GM12878 (cell line): ENCODE results near the gene ETV6. TPM values are rescaled to one million over a fixed set of nuclear protein-coding genes. Genes with fewer than 3 reads are reported as not detected.

ENCODE experiments used
- ATF2 ChIP-seq: IDR thresholded peaks from 2 replicates; pipeline ENCODE4 v1.6.1; 2012; ENCODE audit warnings: low read length, inconsistent platforms
- BCLAF1 ChIP-seq: fragments of 450-650 bp; IDR thresholded peaks from 2 replicates; pipeline ENCODE4 v1.6.1; 2017; ENCODE audit warnings: antibody characterized with exemption, mild to moderate bottlenecking, moderate library complexity
- CBFB ChIP-seq: IDR thresholded peaks from 2 replicates; pipeline ENCODE4 v1.6.1; 2016; ENCODE audit warnings: antibody characterized with exemption, low read depth
- E4F1 ChIP-seq: fragments of 450-650 bp; IDR thresholded peaks from 2 replicates; pipeline ENCODE4 v1.6.1; 2018; ENCODE audit warnings: borderline replicate concordance, mild to moderate bottlenecking; ENCODE audit not compliant: partially characterized antibody
- EP300 ChIP-seq, 2 experiments: fragments of 150-350 bp in 1 of 2; IDR thresholded peaks; 2 replicates each; pipeline ENCODE4 v1.6.1; 2011 to 2012; ENCODE audit warnings: low read depth in 2 of 2, low read length in 2 of 2, borderline replicate concordance in 1 of 2, improper control_type of control experiment in 1 of 2, inconsistent platforms in 1 of 2; ENCODE audit not compliant: control insufficient read depth in 1 of 2
- KLF5 ChIP-seq: fragments of 450-650 bp; IDR thresholded peaks from 2 replicates; pipeline ENCODE4 v1.6.1; 2014; ENCODE audit warnings: mild to moderate bottlenecking; ENCODE audit not compliant: partially characterized antibody
- NFXL1 ChIP-seq: fragments of 450-650 bp; IDR thresholded peaks from 2 replicates; pipeline ENCODE4 v1.6.1; 2017; ENCODE audit warnings: antibody characterized with exemption, mild to moderate bottlenecking, borderline replicate concordance
- RELB ChIP-seq: fragments of 450-650 bp; IDR thresholded peaks from 2 replicates; pipeline ENCODE4 v1.6.1; 2017; ENCODE audit warnings: low read depth, mild to moderate bottlenecking, moderate library complexity
- RUNX3 ChIP-seq: IDR thresholded peaks from 2 replicates; pipeline ENCODE4 v1.6.1; 2012; ENCODE audit warnings: low read length, inconsistent platforms
- SMC3 ChIP-seq: IDR thresholded peaks from 2 replicates; pipeline ENCODE4 v1.6.1; 2011; ENCODE audit warnings: low read length, improper control_type of control experiment, borderline replicate concordance
- ZBTB40 ChIP-seq: fragments of 450-650 bp; IDR thresholded peaks from 2 replicates; pipeline ENCODE4 v1.6.1; 2016; ENCODE audit warnings: mild to moderate bottlenecking, moderate library complexity, borderline replicate concordance
- polyA plus RNA-seq, 11 experiments: library from polyadenylated mRNA; depleted of rRNA in 4 of 11; unstranded in 6 of 11; stranded (reverse) in 5 of 11; fragments of >200 nt; fragmentation: Nextera tagmentation in 4 of 11; fragmentation: Illumina TruSeq in 1 of 11; extraction: Ambion mirVana in 4 of 11; extraction: Trizol in 1 of 11; gene quantifications; 1 replicate in 1 of 11; 2 replicates in 10 of 11; pipeline versions ENCODE4 v1.2.1 to v1.2.3, GENCODE V29; 2011 to 2016; ENCODE audit warnings: inconsistent platforms in 2 of 11, missing spikeins in 2 of 11, low read depth in 1 of 11
- total RNA-seq, 4 experiments: library from RNA; depleted of rRNA in 3 of 4; stranded (reverse); fragments of >200 nt in 3 of 4; fragmentation: Illumina TruSeq in 1 of 4; extraction: Trizol in 1 of 4; gene quantifications; 2 replicates each; pipeline versions ENCODE4 v1.2.1 to v1.2.3, GENCODE V29; 2013 to 2021

The ETV6 gene
- total and polyA plus RNA-seq, 10 of the 15 experiments (the other 5 are each of a cell fraction or from before 2014, with no cell fraction given), result 6.6 to 74.8 (median 24.6) TPM

GRCh38 chr12:11836282-11837151 is 187.0 kb downstream of the ETV6 start (continued):
- no peak for TF ChIP-seq ZBTB40
- peak; percentile 98 for TF ChIP-seq ATF2
- TF ChIP-seq KLF5, result peak; percentile 66
- TF ChIP-seq BCLAF1, result no peak
- TF ChIP-seq RUNX3, result peak; percentile 93
- TF ChIP-seq SMC3, result peak; percentile 14; the same call in 1 of the 2 replicates
- TF ChIP-seq NFXL1, result no peak
- TF ChIP-seq RELB, result peak; percentile 100
- TF ChIP-seq E4F1, result no peak
- peak; percentile 90 to 99 for TF ChIP-seq EP300 (IDR thresholded peaks at IDR 0.05; ENCODE audit: borderline replicate concordance in 1 of 2, control insufficient read depth in 1 of 2, low read depth in 2 of 2, low read length in 2 of 2)
- TF ChIP-seq CBFB, result peak; percentile 84
